Central memory CD4-positive, alpha-beta T cell (primary cell): ENCODE data around the gene SCD5.

Experiments
- DNase-seq: peaks from one replicate; pipeline ENCODE4 v3.0.0; 2022

SCD5 gene

GRCh38 chr4:82758701-82759685, 39.6 kb downstream of the SCD5 start:
- no peak for DNase-seq

DNA sequence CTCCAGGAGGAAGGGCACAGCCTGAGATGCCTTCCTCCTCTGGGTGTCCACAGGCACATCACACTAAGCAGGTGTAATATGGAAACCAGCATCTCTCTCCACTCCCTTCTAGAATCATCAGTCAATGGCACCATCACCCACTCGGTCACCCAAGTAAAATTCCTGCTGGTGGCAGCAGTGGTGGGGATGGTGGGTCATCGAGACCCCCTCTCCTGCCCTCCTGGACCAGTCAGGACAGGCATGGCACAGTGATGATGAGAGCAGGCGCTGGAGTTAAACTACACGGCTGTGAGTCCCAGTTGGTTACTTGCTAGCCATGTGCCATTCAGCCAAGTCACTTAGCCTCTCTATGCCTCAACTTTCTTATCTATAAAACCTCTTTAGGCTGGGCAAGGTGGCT, 42.5 kb downstream of the SCD5 start:
- DNase-seq, result no peak

- no peak for DNase-seq
Measured at GRCh38 chr4:82755650-82756049, 42.9 kb downstream of the SCD5 start.

DNA sequence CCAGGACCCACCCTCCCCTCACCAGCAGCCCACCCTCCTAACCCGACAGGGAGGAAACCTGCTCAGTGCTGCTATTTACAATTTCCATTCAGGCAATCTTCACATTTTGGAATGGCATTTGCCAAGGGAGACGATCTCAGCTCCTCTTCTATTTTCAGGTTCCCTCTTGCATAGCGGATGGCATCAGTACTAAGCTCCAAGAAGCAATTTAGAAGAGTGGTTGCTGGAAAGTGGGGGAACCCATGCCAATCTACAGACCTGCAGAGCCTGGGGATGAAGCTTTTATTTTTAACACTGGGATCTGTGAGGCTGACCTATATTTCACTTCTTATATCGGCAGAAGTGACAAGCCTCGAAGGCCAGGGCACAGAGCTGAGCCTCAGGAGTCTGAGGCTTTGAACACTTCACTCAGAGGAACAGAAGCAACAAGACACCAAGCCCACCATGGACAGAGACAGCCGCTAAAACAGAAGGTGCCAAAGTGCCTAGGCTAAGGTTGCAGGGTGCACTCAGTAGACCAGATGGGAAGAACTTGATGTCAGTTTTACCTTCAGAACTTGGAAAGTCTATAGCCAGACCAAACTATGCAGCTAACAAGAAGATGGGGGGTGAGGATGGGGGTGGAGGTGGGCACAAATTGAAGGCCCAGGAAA, 44.0 kb downstream of the SCD5 start:
- DNase-seq, result no peak

GRCh38 chr4:82753725-82754410, 44.7 kb downstream of the SCD5 start:
- DNase-seq, result no peak

DNA sequence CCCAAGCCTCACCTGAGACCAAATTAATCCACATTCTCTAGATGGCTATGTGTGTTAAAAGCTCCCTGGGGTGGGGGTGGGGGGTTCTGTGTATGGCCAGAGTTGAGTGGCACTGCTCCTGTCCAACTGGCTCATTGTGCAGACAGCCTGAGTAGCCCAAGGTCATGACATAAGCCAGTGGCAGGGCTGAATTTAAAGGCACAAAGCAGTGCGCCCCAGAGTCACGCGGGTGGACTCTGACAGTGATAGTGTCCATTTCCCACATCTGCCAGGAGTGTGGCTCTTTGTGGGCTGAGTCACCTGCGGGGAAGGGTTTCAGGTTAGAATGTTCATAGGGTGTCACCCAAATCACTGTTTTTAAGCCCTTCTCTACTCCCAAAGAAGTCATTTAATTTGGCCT, 45.4 kb downstream of the SCD5 start:
- DNase-seq, result no peak

- DNase-seq, result no peak
Measured at GRCh38 chr4:82748810-82749470, 49.7 kb downstream of the SCD5 start.

- DNase-seq, result no peak
Measured at GRCh38 chr4:82747686-82748575, 50.7 kb downstream of the SCD5 start.

- no peak for DNase-seq
Measured at GRCh38 chr4:82746705-82747574, 51.7 kb downstream of the SCD5 start.

- DNase-seq, result no peak
Measured at GRCh38 chr4:82745173-82745842, 53.3 kb downstream of the SCD5 start.

- no peak for DNase-seq
Measured at GRCh38 chr4:82744284-82744968, 54.2 kb downstream of the SCD5 start.

- DNase-seq, result no peak
Measured at GRCh38 chr4:82741188-82741587, 57.4 kb downstream of the SCD5 start.

DNA sequence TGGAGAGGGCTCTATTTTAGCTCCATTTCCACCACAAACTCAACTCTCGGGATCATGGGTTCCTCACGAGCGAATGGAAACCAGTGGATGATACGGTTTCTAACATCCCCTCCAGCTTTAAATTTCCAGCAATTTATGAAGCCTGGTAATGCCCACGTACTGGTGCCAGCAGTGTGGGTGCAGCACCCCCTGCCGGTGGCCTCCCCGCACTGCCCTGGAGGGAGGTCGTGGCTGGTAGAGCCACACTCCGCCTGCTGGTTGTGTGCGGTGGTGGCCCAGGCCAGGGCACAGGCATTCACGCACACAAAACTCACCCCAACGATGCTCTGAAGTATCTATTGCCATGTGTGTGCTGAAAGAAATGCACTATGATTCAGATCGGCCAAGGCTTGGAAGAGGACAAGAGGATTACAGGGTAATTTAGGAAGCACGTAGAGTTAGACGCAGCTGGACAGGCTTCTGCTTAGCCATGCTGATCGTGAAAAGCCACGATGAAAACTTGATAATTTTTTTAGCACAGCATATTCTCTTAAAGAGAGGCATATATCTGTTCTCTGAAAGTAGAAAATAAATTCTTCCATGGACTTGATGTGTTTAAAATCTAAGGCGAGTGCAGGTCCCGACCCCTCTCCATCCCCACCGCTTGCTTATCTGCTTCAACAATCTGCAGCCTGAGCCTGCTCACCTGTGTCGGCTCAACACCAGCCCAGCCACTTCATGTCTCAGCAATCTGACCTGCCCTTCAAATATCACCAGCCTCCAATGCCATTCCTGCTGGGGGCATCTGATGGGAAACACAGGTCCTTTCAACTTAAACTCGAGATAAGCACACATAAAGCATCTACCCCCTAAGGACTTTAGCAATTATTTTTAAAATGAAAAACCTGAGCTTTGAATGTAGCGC, 59.1 kb downstream of the SCD5 start:
- DNase-seq, result peak; percentile 16

DNA sequence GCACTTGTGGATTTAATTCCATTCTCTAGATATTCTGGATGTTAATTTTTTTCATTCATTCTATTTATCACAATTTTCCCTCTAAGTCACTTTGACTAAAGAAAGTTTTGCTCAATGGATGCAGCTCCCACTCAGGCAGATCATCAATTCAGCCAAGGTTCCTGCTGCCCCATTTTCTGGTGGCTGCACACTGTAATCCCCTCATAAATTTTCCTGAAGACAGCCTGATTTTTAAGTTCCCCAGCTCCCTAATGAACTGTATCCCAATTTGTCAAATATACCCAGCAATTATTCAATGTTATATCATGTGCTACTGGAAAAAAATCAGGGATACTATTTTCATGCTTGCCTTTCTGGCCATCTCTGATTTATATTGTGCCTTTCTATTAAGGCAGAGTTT, 61.2 kb downstream of the SCD5 start:
- no peak for DNase-seq

- DNase-seq, result no peak
Measured at GRCh38 chr4:82733636-82734035, 65.0 kb downstream of the SCD5 start.

GRCh38 chr4:82728301-82728700, 70.3 kb downstream of the SCD5 start:
- DNase-seq, result no peak

- DNase-seq, result no peak
Measured at GRCh38 chr4:82726596-82726995, 72.0 kb downstream of the SCD5 start.

DNA sequence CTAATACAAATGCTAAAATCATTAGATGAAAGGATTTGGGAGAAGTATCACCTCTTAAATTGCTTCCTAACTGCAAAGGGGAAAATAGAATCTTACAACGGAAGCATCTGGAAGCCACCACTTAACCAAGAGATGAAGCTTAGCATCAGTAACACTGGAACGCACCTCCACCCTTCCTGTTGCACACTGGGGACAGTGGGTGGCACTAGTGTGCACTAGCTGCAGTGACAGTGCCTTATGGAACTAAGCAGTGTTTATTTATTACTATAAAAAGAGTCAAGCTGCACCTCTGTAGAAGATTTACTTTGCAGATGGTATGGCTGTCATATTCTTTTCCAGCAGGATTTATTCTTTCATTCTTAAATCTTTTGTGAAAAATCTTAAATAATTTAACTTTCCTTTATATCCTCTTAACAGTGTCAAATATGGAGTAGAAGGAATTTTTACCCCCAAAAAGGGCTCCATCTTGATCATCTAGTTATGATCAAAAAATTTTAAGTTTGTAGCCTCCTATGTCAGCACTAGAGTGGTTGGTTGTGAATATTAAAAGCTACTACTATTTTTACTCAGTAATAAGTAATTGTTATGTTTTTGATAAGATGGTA, 76.7 kb downstream of the SCD5 start:
- DNase-seq, result no peak
